ENCODE data around the gene PLXDC2.
A peak's percentile ranks its signal among the peaks of the same experiment; 100 is the strongest.

PLXDC2 gene

GRCh38 chr10:19833170-19833824, 17.1 kb downstream of the PLXDC2 start:
- H3K36me3 ChIP-seq (ENCODE audit: control insufficient read depth in 2 of 2, insufficient read depth in 1 of 2, low read length in 2 of 2): no peaks in the 10 kb centered on the region
- H3K27ac ChIP-seq (ENCODE audit: extremely low read depth, low read depth, low read length): no peak overlapping the region; the same call in 1 of the 2 replicates
- TF ChIP-seq TRIM28 (IDR thresholded peaks at IDR 0.05; ENCODE audit: borderline replicate concordance, low read length) (peak; percentile 23; the same call in 1 of the 2 replicates), HOXD13 (CRISPR knock-in tag; IDR thresholded peaks at IDR 0.05; ENCODE audit: borderline replicate concordance) (no peak)
- POLR2A ChIA-PET: no interaction called here
- CTCF ChIA-PET: interaction anchor here (0.6 kb wide), 1 partner anchor 21 kb away, joined by 3 read pairs; no protein-coding TSS in a partner anchor
- H3K4me1 ChIP-seq (ENCODE audit: control insufficient read depth, insufficient read depth, low read length): peaks cover 20% of the 10 kb centered on the region
- H3K9me3 ChIP-seq (ENCODE audit: control insufficient read depth, insufficient read depth, low read depth, low read length): no peaks in the 10 kb centered on the region
- H3K4me3 ChIP-seq (ENCODE audit: low read depth, low read length): no peak overlapping the region

DNA sequence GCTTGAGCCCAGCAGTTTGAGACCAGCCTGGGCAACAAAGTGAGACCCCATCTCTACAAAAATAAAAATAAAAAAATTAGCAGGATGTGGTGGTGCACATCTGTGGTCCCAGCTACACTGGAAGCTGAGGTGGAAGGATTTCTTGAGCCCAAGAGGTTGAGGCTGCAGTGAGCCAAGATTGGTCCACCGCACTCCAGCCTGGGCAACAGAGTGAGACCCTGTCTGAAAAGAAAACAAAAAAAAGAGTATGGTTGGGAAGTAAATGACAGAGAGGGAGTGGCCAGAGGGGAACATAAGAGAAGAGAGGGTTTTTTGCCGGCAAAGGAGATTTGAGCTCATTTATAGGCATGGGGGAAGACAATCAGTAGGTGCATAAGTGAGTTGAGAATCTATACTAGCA, 19.7 kb downstream of the PLXDC2 start:
- Histone ChIP-seq H3K36me3 (ENCODE audit: control insufficient read depth in 2 of 2, insufficient read depth in 1 of 2, low read length in 2 of 2) (no peaks in the 10 kb centered on the region), H3K27ac (ENCODE audit: extremely low read depth, low read depth, low read length) (no peak overlapping the region), H3K4me3 (ENCODE audit: low read depth, low read length) (no peak overlapping the region), H3K9me3 (ENCODE audit: control insufficient read depth, insufficient read depth, low read depth, low read length) (no peaks in the 10 kb centered on the region), H3K4me1 (ENCODE audit: control insufficient read depth, insufficient read depth, low read length) (peaks cover 20% of the 10 kb centered on the region)
- TF ChIP-seq WT1 (tag by site-specific recombination; IDR thresholded peaks at IDR 0.05): no peak
- TF ChIP-seq ZNF112 (tag by site-specific recombination; IDR thresholded peaks at IDR 0.05): no peak
- TF ChIP-seq ZNF426 (tag by site-specific recombination; IDR thresholded peaks at IDR 0.05): no peak
- no peak for TF ChIP-seq ZNF48 (tag by site-specific recombination; IDR thresholded peaks at IDR 0.05)
- no peak for TF ChIP-seq ZNF335 (tag by site-specific recombination; conservative IDR thresholded peaks at IDR 0.05)
- TF ChIP-seq ZNF10 (tag by site-specific recombination; IDR thresholded peaks at IDR 0.05): no peak
- TF ChIP-seq IKZF3 (tag by site-specific recombination; IDR thresholded peaks at IDR 0.05): no peak
- no peak for TF ChIP-seq ZNF791 (tag by site-specific recombination; IDR thresholded peaks at IDR 0.05)
- TF ChIP-seq ZNF423 (tag by site-specific recombination; IDR thresholded peaks at IDR 0.05): no peak
- no peak for TF ChIP-seq ZNF626 (tag by site-specific recombination; IDR thresholded peaks at IDR 0.05)
- TF ChIP-seq YY1 (tag by site-specific recombination; IDR thresholded peaks at IDR 0.05): no peak
- TF ChIP-seq ZNF529 (tag by site-specific recombination; IDR thresholded peaks at IDR 0.05; ENCODE audit: insufficient replicate concordance): no peak
- TF ChIP-seq ZNF274 (IDR thresholded peaks at IDR 0.05; ENCODE audit: low read length): no peak
- TF ChIP-seq ZNF274 (tag by site-specific recombination; IDR thresholded peaks at IDR 0.05; ENCODE audit: borderline replicate concordance): no peak
- TF ChIP-seq ZNF354C (tag by site-specific recombination; IDR thresholded peaks at IDR 0.05; ENCODE audit: borderline replicate concordance, low read depth): no peak
- TF ChIP-seq ZBTB1 (tag by site-specific recombination; IDR thresholded peaks at IDR 0.05): no peak
- TF ChIP-seq, protein P1, sequence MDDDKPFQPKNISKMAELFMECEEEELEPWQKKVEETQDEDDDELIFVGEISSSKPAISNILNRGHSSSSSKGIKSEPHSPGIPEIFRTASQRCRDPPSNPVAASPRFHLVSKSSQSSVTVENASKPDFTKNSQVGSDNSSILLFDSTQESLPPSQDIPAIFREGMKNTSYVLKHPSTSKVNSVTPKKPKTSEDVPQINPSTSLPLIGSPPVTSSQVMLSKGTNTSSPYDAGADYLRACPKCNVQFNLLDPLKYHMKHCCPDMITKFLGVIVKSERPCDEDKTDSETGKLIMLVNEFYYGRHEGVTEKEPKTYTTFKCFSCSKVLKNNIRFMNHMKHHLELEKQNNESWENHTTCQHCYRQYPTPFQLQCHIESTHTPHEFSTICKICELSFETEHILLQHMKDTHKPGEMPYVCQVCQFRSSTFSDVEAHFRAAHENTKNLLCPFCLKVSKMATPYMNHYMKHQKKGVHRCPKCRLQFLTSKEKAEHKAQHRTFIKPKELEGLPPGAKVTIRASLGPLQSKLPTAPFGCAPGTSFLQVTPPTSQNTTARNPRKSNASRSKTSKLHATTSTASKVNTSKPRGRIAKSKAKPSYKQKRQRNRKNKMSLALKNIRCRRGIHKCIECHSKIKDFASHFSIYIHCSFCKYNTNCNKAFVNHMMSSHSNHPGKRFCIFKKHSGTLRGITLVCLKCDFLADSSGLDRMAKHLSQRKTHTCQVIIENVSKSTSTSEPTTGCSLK (tag by site-specific recombination; IDR thresholded peaks at IDR 0.05): no peak
- TF ChIP-seq ZIC2 (tag by site-specific recombination; IDR thresholded peaks at IDR 0.05): no peak
- no peak for TF ChIP-seq ZNF624 (tag by site-specific recombination; IDR thresholded peaks at IDR 0.05)
- no peak for TF ChIP-seq ZNF561 (tag by site-specific recombination; IDR thresholded peaks at IDR 0.05; ENCODE audit: borderline replicate concordance)
- CTCF ChIA-PET: no interaction called here
- POLR2A ChIA-PET: no interaction called here

- Histone ChIP-seq H3K36me3 (ENCODE audit: control insufficient read depth in 2 of 2, insufficient read depth in 1 of 2, low read length in 2 of 2) (no peaks in the 10 kb centered on the region), H3K4me1 (ENCODE audit: control insufficient read depth, insufficient read depth, low read length) (peaks cover 19% of the 10 kb centered on the region), H3K4me3 (ENCODE audit: low read depth, low read length) (no peak overlapping the region), H3K27ac (ENCODE audit: extremely low read depth, low read depth, low read length) (no peak overlapping the region), H3K9me3 (ENCODE audit: control insufficient read depth, insufficient read depth, low read depth, low read length) (no peaks in the 10 kb centered on the region)
- CTCF ChIA-PET: interaction anchor here (0.6 kb wide), 1 partner anchor 27 kb away, joined by 3 read pairs; no protein-coding TSS in a partner anchor
- POLR2A ChIA-PET: no interaction called here
- no peak for TF ChIP-seq ZBTB44 (tag by site-specific recombination; IDR thresholded peaks at IDR 0.05)
- no peak for TF ChIP-seq ZNF600 (tag by site-specific recombination; IDR thresholded peaks at IDR 0.05)
- TF ChIP-seq MYNN (tag by site-specific recombination; IDR thresholded peaks at IDR 0.05; ENCODE audit: borderline replicate concordance): no peak
Measured at GRCh38 chr10:19839090-19839489, 22.9 kb downstream of the PLXDC2 start.
